GM19395 (cell line): Measurements from ENCODE around the gene CDKN2C.
A peak's percentile ranks its signal among the peaks of the same experiment; 100 is the strongest.
"Not testable (repeated sequence)": the region's sequence is repeated elsewhere in the genome, so short reads cannot be mapped to it uniquely, and the experiment has no call there.

Source experiments
- ATAC-seq: cut with Tn5 transposase; IDR thresholded peaks from one replicate; pipeline ENCODE4 v1.9.1; 2021; ENCODE audit warnings: mild to moderate bottlenecking, moderate library complexity; ENCODE audit not compliant: unreplicated experiment

CDKN2C gene

GRCh38 chr1:50978144-50978851 is 8.3 kb downstream of the CDKN2C start:
- ATAC-seq: peak; percentile 40

- no peak for ATAC-seq
Measured at GRCh38 chr1:50978852-50979781, 9.1 kb downstream of the CDKN2C start.

DNA sequence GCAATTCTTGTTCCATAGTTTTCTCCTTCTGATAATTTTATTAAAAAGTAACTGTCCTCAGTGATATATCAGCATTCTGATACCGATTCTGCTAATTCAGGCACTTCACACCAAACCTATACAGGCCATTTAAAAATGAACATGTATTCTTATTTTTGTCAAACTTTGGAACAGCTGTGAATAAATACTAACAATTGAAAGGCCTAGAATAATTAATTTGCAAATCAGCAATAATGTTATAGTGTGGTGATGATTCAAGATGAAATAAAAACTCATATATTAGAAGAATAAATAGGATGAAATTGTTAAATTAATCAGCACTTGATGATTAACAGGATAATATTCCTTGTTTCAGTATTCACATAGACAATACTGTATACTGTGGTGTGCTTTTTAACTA is 9.9 kb downstream of the CDKN2C start:
- ATAC-seq: no peak

GRCh38 chr1:50980505-50980904 is 10.5 kb downstream of the CDKN2C start:
- no peak for ATAC-seq

DNA sequence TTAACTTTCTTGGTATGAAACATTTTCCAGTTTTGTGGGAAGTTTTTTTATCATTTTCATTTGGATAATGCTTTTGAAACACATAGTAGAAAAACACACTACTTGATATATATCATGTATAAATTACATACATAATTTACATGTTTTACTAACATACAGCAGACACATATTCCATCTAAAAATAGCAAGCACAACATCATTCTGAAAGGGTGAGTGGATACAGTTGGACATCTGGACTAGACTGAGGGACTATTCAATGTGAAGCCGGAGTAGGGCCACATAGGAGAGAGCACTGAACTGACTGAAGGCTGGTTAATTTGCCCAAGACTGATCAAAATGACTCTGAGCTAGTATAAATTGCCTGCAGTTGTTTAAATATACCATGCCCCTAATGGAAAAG is 11.7 kb downstream of the CDKN2C start:
- ATAC-seq: no peak

DNA sequence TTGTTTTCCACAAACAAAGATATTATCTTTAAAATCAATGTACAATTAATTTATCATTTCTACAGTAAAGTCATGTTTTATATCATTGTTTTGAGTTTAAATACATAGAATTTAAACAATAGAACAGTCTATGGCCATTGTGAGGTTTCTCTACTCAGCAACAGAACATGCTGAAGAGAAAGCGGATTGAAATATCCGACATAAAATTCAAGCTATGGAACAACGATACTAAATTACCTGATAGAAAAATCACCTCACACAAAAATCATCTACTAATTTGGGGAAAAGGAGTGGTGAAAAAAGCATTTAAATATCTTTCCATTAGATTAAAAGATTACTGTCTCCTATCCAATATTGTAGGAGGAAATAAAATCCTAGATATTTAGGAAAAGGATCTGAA is 12.6 kb downstream of the CDKN2C start:
- no peak for ATAC-seq

GRCh38 chr1:50983219-50983802 is 13.3 kb downstream of the CDKN2C start:
- no peak for ATAC-seq

DNA sequence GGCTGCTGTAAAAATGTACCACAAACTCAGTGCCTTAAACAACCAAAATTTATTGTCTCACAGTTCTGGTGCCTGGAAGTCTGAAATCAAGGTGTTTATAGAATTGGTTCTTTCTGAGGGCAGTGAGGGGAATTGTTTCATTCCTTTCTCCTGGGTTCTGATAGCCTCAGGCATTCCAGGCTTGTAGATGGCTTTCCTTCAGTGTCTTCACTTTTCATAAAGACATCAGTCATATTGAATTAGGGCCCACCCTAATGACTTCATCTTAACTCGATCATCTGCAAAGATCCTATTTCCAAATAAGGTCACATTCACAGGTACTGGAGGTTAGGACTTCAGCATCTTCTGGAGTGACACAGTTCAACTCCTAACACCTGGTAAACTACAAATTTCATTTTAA is 15.0 kb downstream of the CDKN2C start:
- no peak for ATAC-seq

DNA sequence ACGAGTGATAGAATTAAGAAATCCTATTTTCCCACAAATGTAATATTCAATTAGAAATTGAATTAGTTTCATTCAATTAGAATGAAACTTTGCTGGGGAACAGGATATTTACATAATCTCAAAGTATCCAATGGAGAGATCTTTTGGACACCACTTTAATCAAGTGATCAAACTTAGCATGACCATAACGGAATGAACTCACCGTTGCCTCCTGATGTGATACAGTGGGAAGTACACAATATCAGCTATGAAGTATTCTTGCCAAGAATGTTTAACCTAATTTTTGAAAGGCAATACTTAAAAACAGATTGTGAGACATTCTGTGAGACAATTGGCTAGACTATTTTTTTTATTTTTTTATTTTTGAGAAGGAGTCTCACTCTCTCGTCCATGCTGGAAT is 16.6 kb downstream of the CDKN2C start:
- no peak for ATAC-seq

- no peak for ATAC-seq
Measured at GRCh38 chr1:50989694-50990093, 19.6 kb downstream of the CDKN2C start.

GRCh38 chr1:50992532-50993318 is 22.7 kb downstream of the CDKN2C start:
- no peak for ATAC-seq

GRCh38 chr1:50993645-50994044 is 23.6 kb downstream of the CDKN2C start:
- ATAC-seq: no peak

DNA sequence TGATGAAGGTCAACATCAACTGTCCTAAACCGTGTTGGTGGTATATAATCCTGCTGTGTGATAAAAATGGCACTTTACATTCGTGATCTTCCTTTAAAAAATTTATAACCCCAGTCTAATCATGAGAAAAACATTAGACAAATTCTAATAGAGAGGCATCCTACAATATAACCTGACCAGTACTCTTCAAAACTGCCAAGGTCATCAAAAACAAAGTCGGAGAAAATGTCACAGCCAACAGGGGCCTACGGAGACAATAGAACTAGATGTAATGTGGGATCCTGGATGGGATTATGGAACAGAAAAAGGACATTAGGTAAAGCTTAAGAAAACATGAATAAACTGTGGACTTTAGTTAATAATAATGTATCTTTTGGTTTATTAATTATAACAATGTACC is 25.0 kb downstream of the CDKN2C start:
- no peak for ATAC-seq

DNA sequence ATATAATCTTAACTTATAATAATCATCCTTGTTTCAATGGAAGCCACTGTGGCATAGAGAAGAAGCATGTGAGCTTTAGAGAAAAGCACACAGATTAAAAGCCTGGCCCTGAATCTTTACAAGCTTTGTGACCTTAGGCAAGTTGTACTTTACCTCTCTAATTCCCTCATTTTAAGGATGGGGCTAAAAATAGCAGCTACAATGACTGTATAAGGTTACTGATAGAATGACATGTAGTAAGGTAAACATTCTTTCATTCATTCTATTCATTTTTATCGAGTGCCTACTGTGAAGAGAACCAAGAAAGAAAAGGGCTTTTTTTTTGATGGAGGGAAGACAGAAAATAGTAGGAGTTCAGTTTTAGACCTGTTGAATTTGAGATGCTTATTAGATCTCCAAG is 25.6 kb downstream of the CDKN2C start:
- no peak for ATAC-seq

- no peak for ATAC-seq
Measured at GRCh38 chr1:50996083-50996482, 26.0 kb downstream of the CDKN2C start.

DNA sequence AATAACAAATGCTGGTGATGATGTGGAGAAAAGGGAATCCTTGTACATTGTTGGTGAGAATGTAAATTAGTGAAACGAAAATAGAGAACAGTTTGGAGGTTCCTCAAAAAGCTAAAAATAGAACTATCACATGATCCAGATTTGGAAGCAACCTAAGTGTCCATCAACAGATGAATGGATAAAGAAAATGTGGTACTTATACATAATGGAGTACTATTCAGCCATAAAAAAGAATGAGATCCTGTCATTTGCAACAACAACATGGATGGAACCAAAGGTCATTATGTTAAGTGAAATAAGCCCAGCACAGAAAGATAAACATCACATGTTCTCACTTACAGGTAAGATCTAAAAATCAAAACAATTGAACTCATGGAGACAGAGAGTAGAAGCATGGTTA is 29.3 kb downstream of the CDKN2C start:
- ATAC-seq: not testable (repeated sequence)

DNA sequence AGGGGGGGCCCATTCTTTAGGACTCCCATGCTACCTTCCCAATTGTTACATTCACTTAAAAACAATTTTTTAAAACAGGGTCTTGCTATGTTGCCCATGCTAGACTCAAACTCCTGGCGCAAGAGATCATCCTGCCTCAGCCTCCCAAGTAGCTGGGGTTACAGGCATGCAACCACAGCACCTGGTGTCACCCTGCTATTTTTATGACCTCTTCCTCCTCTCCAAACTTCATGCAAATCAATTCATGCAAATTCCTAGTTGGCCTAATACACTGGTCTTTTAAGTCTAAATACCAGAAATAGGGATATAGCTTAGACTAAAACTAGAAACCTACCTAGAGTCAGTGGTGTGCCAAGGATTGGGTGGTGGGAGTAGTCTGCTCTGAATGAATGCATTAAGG is 30.1 kb downstream of the CDKN2C start:
- peak; percentile 79 for ATAC-seq

- peak; percentile 55 for ATAC-seq
Measured at GRCh38 chr1:51000651-51001050, 30.6 kb downstream of the CDKN2C start.

GRCh38 chr1:51002516-51002915 is 32.5 kb downstream of the CDKN2C start:
- ATAC-seq: no peak

GRCh38 chr1:51005549-51005948 is 35.5 kb downstream of the CDKN2C start:
- not testable (repeated sequence) for ATAC-seq

- ATAC-seq: no peak
Measured at GRCh38 chr1:51009381-51009780, 39.3 kb downstream of the CDKN2C start.
